Measurements from ENCODE around the gene CASKIN1. TPM values are rescaled to one million over a fixed set of nuclear protein-coding genes. Genes with fewer than 3 reads are reported as not detected.
A peak's percentile ranks its signal among the peaks of the same experiment; 100 is the strongest.

The CASKIN1 gene
- polyA plus RNA-seq, 3 donors = not detected

- H3K4me2 ChIP-seq (replicated peaks; ENCODE audit: extremely low read depth, low read length, poor library complexity, severe bottlenecking) = no peak overlapping the region
- no peaks in the 10 kb centered on the region for H3K79me2 ChIP-seq (ENCODE audit: insufficient read depth, low read length)
- no peaks in the 10 kb centered on the region for H3K36me3 ChIP-seq (replicated peaks in 1 of 2; ENCODE audit: control insufficient read depth in 1 of 2, insufficient read depth in 2 of 2, low read length in 2 of 2)
- H3K27ac ChIP-seq (ENCODE audit: low read depth in 1 of 2, low read length in 2 of 2) = no peak overlapping the region
- H3K27me3 ChIP-seq (ENCODE audit: control insufficient read depth in 2 of 2, insufficient read depth in 2 of 2, low read length in 2 of 2) = peaks cover 35 to 56% of the 10 kb centered on the region in 2 donors
- H3K4me3 ChIP-seq (replicated peaks in 1 of 3; ENCODE audit: low read depth in 2 of 3, low read length in 3 of 3) = no peak overlapping the region
- H3K9me3 ChIP-seq (replicated peaks in 1 of 2; ENCODE audit: control insufficient read depth in 1 of 2, insufficient read depth in 1 of 2, low read length in 2 of 2) = peaks cover 0 to 7% of the 10 kb centered on the region in 2 donors
- no peak overlapping the region for H3K9ac ChIP-seq (ENCODE audit: insufficient read depth, low read length, poor library complexity, severe bottlenecking)
- TF ChIP-seq, protein P1, sequence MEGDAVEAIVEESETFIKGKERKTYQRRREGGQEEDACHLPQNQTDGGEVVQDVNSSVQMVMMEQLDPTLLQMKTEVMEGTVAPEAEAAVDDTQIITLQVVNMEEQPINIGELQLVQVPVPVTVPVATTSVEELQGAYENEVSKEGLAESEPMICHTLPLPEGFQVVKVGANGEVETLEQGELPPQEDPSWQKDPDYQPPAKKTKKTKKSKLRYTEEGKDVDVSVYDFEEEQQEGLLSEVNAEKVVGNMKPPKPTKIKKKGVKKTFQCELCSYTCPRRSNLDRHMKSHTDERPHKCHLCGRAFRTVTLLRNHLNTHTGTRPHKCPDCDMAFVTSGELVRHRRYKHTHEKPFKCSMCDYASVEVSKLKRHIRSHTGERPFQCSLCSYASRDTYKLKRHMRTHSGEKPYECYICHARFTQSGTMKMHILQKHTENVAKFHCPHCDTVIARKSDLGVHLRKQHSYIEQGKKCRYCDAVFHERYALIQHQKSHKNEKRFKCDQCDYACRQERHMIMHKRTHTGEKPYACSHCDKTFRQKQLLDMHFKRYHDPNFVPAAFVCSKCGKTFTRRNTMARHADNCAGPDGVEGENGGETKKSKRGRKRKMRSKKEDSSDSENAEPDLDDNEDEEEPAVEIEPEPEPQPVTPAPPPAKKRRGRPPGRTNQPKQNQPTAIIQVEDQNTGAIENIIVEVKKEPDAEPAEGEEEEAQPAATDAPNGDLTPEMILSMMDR (IDR thresholded peaks at IDR 0.05) = no peak
- Mint-ChIP-seq H3K4me3 (peak overlapping the region in 1 of 2 donors; percentile 76), H3K36me3 (no peaks in the 10 kb centered on the region), H3K27ac (no peak overlapping the region), H3K4me1 (peaks cover 4% of the 10 kb centered on the region), H3K9me3 (peaks cover 0 to 18% (median 6%) of the 10 kb centered on the region in 7 donors), H3K27me3 (ENCODE audit: low read depth in 3 of 3) (peaks cover 52 to 79% (median 60%) of the 10 kb centered on the region in 3 donors)
- 76% methylated on average over 5 of the region's 6 CpGs for WGBS (ENCODE audit: insufficient coverage)
- H2AFZ ChIP-seq (ENCODE audit: insufficient read depth, low read depth, low read length, poor library complexity, severe bottlenecking) = no peak overlapping the region
- intact Hi-C loops (cut with micrococcal nuclease) = loop anchor here in 1 of 2 donors (5.0 kb wide), 1 partner anchor 55 kb away; the partner anchor contains the start of gene ECI1
- no peaks in the 10 kb centered on the region for H4K20me1 ChIP-seq (ENCODE audit: insufficient read depth, low read length)
- no peak for DNase-seq
- peaks cover 3 to 7% of the 10 kb centered on the region in 2 donors for H3K4me1 ChIP-seq (ENCODE audit: control insufficient read depth in 1 of 2, insufficient read depth in 2 of 2, low read length in 2 of 2)
These were observed 1.4 kb upstream of the CASKIN1 start for GRCh38 chr16:2197765-2198164.

DNA sequence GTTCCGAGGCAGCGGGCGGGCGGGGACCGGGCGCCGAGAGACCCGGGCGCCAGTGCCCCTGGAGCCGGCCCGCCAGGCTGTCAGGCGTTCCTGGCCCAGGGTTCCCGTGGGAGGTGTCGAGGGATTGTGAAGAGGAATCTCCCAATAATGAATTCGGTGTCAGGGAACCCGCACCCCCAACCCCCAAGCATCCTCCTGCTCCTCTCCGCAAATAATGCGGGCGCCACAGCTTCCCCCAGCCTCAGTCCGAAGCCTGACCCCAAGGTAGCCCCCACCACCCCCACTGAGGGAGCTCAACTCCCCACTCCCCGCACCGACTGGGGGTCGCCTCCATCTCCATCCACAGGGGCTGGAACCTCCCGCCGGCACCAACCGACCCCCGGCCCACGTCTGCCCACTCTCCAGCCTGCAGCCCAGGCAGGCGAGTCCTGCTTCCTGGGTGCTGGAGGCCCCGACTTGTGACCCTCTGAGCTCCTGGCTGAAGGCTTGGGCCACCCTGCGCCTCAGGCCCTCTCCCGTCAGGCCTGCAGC is 641 bp upstream of the CASKIN1 start:
- peaks cover 35 to 56% of the 10 kb centered on the region in 2 donors for H3K27me3 ChIP-seq (ENCODE audit: control insufficient read depth in 2 of 2, insufficient read depth in 2 of 2, low read length in 2 of 2)
- 26% methylated on average over 20 of the region's 32 CpGs for WGBS (ENCODE audit: insufficient coverage)
- H3K9me3 ChIP-seq (replicated peaks in 1 of 2; ENCODE audit: control insufficient read depth in 1 of 2, insufficient read depth in 1 of 2, low read length in 2 of 2) = peaks cover 0 to 7% of the 10 kb centered on the region in 2 donors
- TF ChIP-seq, protein P1 (IDR thresholded peaks at IDR 0.05) = no peak
- no peaks in the 10 kb centered on the region for H3K36me3 ChIP-seq (replicated peaks in 1 of 2; ENCODE audit: control insufficient read depth in 1 of 2, insufficient read depth in 2 of 2, low read length in 2 of 2)
- Mint-ChIP-seq H3K27me3 (ENCODE audit: low read depth in 3 of 3) (peaks cover 52 to 82% (median 60%) of the 10 kb centered on the region in 3 donors), H3K36me3 (no peaks in the 10 kb centered on the region), H3K4me1 (peaks cover 4% of the 10 kb centered on the region), H3K27ac (no peak overlapping the region), H3K4me3 (peak overlapping the region; percentile 27 to 76), H3K9me3 (peaks cover 0 to 16% (median 4%) of the 10 kb centered on the region in 7 donors)
- intact Hi-C loops (cut with micrococcal nuclease) = loop anchor here in 1 of 2 donors (5.0 kb wide), 1 partner anchor 55 kb away; the partner anchor contains the start of gene ECI1
- no peak for DNase-seq
- H3K27ac ChIP-seq (ENCODE audit: low read depth in 1 of 2, low read length in 2 of 2) = no peak overlapping the region
- no peaks in the 10 kb centered on the region for H4K20me1 ChIP-seq (ENCODE audit: insufficient read depth, low read length)
- no peaks in the 10 kb centered on the region for H3K79me2 ChIP-seq (ENCODE audit: insufficient read depth, low read length)
- H3K4me3 ChIP-seq (replicated peaks in 1 of 3; ENCODE audit: low read depth in 2 of 3, low read length in 3 of 3) = no peak overlapping the region
- H3K4me2 ChIP-seq (replicated peaks; ENCODE audit: extremely low read depth, low read length, poor library complexity, severe bottlenecking) = no peak overlapping the region
- peaks cover 3 to 7% of the 10 kb centered on the region in 2 donors for H3K4me1 ChIP-seq (ENCODE audit: control insufficient read depth in 1 of 2, insufficient read depth in 2 of 2, low read length in 2 of 2)
- H2AFZ ChIP-seq (ENCODE audit: insufficient read depth, low read depth, low read length, poor library complexity, severe bottlenecking) = no peak overlapping the region
- H3K9ac ChIP-seq (ENCODE audit: insufficient read depth, low read length, poor library complexity, severe bottlenecking) = no peak overlapping the region

Data from CD14-positive monocyte (primary cell).